T-helper 1 cell treated with Interleukin-12 subunit alpha and Interleukin-12 subunit beta and Interleukin-4 antibody, amounts not matched to agents 30 ng/mL and 1 ng/mL, for 36 hours (primary cell): Measurements from ENCODE around the gene CSTPP1. TPM values are rescaled to one million over a fixed set of nuclear protein-coding genes. Genes with fewer than 3 reads are reported as not detected.
"Not testable (repeated sequence)": the region's sequence is repeated elsewhere in the genome, so short reads cannot be mapped to it uniquely, and the experiment has no call there.

ENCODE experiments used
- intact Hi-C: fragments of 100-400 bp; cut with micrococcal nuclease; formaldehyde crosslinking; loops from one replicate; pipeline ENCODE4 v1.15.1; 2024
- total RNA-seq: library from RNA; stranded (reverse); gene quantifications from 2 replicates; pipeline ENCODE4 v1.2.3, GENCODE V29; 2022

Gene CSTPP1
- total RNA-seq, 1 donor from 2014 or later, result 21.5 TPM

DNA sequence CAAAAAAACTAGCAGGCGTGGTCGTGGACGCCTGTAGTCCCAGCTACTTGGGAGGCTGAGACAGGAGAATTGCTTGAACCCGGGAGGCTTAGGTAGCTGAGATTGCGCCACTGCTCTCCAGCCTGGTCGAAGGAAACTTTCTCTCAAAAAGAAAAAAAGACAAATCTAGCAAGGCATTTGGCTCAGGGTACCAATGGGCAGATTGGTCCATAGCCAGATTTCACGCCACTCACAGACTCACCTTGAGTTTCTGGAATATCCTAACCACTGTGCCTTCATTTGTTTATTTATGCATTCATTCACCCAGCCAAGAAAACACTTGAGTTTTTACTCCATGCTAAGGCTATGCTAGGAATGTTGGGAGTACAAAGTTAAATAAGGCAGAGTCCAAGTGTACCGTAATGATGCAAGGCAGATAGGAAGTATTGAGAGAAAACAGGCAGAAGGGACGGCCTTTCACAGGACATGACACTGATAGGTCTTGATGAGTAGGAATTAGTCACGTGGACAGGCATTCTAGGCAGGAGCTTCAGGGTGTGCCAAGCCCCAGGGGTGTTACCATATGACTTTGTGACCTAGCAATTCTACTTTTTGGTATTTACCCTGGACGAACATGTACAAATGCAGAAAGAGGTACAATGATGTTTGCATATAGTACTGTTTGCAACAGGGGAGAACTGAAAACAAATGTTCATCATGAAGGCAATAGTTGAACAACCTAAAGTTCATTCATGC, 252.7 kb downstream of the CSTPP1 start:
- intact Hi-C loops, result no loop called here

DNA sequence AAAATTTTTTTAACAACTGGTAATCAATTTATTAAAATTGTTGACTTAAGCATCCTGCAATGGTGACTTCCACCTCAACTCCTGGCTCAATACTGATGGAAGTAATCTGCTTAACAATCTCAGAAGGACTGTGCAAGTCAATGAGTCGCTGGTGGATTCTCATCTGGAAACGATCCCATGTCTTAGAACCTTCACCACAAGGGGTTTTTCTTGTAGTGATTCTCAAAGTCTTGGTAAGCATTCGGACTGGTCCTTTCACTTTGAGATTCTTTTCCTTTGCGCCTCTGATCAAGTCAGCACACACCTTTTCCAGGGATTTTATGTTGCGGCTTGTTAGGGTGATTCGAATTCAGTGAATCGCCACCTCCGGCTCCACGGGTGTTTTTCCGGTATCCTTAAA, 254.6 kb downstream of the CSTPP1 start:
- intact Hi-C loops, result not testable (repeated sequence)

DNA sequence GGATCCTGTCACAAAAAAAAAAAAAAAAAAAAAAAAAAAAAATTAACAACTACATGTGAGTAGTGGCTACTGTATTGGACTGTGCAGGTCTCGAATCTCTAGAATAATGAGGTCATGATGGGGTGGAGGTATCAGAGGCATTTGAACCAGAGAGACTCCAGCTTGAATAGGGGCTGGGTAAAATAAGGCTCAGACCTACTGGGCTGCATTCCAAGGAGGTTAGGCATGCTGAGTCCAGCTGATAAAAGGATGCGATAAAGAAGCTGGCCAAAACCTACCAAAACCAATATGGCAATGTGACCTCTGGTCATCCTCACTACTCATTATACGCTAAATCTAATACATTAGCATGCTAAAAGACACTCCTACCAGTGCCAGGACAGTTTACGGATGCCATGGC, 255.6 kb downstream of the CSTPP1 start:
- intact Hi-C loops, result no loop called here

- intact Hi-C loops, result not testable (repeated sequence)
Measured at GRCh38 chr11:47198161-47198560, 261.6 kb downstream of the CSTPP1 start.

GRCh38 chr11:47201015-47201414, 264.5 kb downstream of the CSTPP1 start:
- intact Hi-C loops, result no loop called here

- intact Hi-C loops, result no loop called here
Measured at GRCh38 chr11:47202576-47202975, 266.0 kb downstream of the CSTPP1 start.

GRCh38 chr11:47204637-47204989, 268.1 kb downstream of the CSTPP1 start:
- intact Hi-C loops, result no loop called here

DNA sequence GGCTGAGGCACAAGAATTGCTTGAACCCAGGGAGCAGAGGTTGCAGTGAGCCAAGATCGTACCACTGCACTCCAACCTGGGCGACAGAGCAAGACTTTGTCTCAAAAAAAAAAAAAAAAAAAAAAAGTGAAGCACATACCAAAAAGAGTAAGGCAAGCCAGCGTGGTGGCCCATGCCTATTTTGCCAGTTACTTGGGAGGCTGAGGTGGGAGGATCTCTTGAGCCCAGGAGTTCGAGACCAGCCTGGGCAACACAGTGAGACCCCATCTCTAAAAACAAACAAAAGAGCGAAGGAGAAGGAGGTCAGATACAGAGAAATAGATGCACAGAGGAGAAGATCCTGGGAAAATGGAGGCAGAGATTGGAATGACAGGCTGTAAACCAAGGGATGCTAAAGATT, 270.0 kb downstream of the CSTPP1 start:
- intact Hi-C loops, result not testable (repeated sequence)

DNA sequence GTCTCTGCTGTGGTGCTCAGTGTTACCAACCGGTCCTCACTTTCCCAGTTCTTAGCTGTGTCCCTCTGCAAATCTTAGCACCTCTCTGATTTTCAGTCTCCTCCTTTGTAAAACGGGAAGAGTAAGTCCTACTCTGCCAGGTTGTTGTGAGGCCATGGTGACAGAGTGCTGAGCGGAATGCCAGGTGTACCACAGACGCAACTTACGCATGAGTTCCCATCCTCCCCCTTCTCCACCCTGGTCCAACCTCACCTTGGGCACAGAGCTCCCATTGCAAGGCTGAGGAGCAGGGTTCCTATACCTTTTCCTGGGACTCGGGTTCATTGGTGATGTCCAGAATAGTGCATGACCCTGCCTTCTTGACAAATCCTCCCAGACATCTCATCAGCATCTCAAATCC, 270.9 kb downstream of the CSTPP1 start:
- intact Hi-C loops, result no loop called here

DNA sequence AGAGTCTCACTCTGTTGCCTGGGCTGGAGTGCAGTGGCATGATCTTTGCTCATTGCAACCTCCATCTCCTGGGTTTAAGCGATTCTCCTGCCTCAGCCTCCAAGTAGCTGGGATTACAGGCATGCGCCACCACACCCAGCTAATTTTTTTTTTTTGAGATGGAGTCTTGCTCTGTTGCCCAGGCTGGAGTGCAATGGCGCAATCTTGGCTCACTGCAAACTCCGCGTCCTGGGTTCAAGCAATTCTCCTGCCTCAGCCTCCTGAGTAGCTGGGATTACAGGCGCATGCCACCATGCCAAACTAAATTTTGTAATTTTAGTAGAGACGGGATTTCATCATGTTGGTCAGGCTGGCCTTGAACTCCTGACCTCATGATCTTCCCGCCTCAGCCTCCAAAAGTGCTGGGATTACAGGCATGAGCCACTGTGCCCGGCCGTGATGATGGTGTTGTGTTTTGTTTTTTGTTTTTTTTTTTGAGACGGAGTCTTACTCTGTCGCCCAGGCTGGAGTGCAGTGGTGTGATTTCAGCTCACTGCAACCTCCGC, 271.5 kb downstream of the CSTPP1 start:
- intact Hi-C loops, result not testable (repeated sequence)

- intact Hi-C loops, result no loop called here
Measured at GRCh38 chr11:47208628-47209027, 272.1 kb downstream of the CSTPP1 start.

Other genes with a start within 250 kb of the CSTPP1 start
- 81.6 and 82.6 TPM in 2 replicates for gene ARHGAP1, start 236.1 kb upstream of the CSTPP1 start, total RNA-seq
- gene ZNF408, start 235.7 kb upstream of the CSTPP1 start, total RNA-seq, result 13.9 and 16.1 TPM in 2 replicates
- 0.71 TPM in 1 of 2 replicates, not detected in the other for gene F2, start 217.5 kb upstream of the CSTPP1 start, total RNA-seq
- gene CKAP5, start 90.5 kb upstream of the CSTPP1 start, total RNA-seq, result 124 and 130 TPM in 2 replicates
- not detected in 2 replicates for gene LRP4, start 18.2 kb upstream of the CSTPP1 start, total RNA-seq
- 115 and 116 TPM in 2 replicates for gene ARFGAP2, start 240.1 kb downstream of the CSTPP1 start, total RNA-seq
- 2.9 and 3.4 TPM in 2 replicates for gene PACSIN3, start 249.7 kb downstream of the CSTPP1 start, total RNA-seq